Activated naive CD8-positive, alpha-beta T cell treated with anti-CD3 and anti-CD28 coated beads, Interleukin-2, amount 50 U/mL, for 24 hours (primary cell): Measurements from ENCODE around the gene RSPO4.

Source experiments
- ATAC-seq: fragments of 150-1000 bp; cut with Tn5 transposase; one replicate; pipeline ENCODE4 v1.10.0; 2021
- DNase-seq: peaks from one replicate; pipeline ENCODE4 v3.0.0; 2021
- H3K27ac Mint-ChIP-seq: one replicate; pipeline ENCODE4 v1.8.0; 2021; ENCODE audit warnings: mild to moderate bottlenecking, mixed read lengths
- H3K27me3 Mint-ChIP-seq: one replicate; pipeline ENCODE4 v1.8.0; 2021; ENCODE audit warnings: mixed read lengths
- H3K36me3 Mint-ChIP-seq: one replicate; pipeline ENCODE4 v1.8.0; 2021; ENCODE audit warnings: low read depth, mixed read lengths
- H3K4me1 Mint-ChIP-seq: one replicate; pipeline ENCODE4 v1.8.0; 2021; ENCODE audit warnings: mixed read lengths
- H3K4me3 Mint-ChIP-seq: one replicate; pipeline ENCODE4 v1.8.0; 2021; ENCODE audit warnings: mild to moderate bottlenecking, moderate library complexity, mixed read lengths
- H3K9me3 Mint-ChIP-seq: one replicate; pipeline ENCODE4 v1.8.0; 2021; ENCODE audit warnings: mixed read lengths

Gene RSPO4

GRCh38 chr20:922781-923180 is 79.3 kb downstream of the RSPO4 start:
- Mint-ChIP-seq H3K36me3 (no peaks in the 10 kb centered on the region), H3K27ac (no peak overlapping the region), H3K9me3 (no peaks in the 10 kb centered on the region), H3K4me3 (no peak overlapping the region), H3K27me3 (no peaks in the 10 kb centered on the region), H3K4me1 (no peaks in the 10 kb centered on the region)
- DNase-seq (no peak), ATAC-seq (no peak)

GRCh38 chr20:921068-921467 is 81.0 kb downstream of the RSPO4 start:
- ATAC-seq = no peak
- no peak for DNase-seq
- H3K36me3 Mint-ChIP-seq = no peaks in the 10 kb centered on the region
- H3K27me3 Mint-ChIP-seq = no peaks in the 10 kb centered on the region
- H3K9me3 Mint-ChIP-seq = no peaks in the 10 kb centered on the region
- H3K27ac Mint-ChIP-seq = no peak overlapping the region
- H3K4me3 Mint-ChIP-seq = no peak overlapping the region
- no peaks in the 10 kb centered on the region for H3K4me1 Mint-ChIP-seq

GRCh38 chr20:920311-920710 is 81.8 kb downstream of the RSPO4 start:
- Mint-ChIP-seq H3K36me3 (no peaks in the 10 kb centered on the region), H3K4me1 (no peaks in the 10 kb centered on the region), H3K27me3 (no peaks in the 10 kb centered on the region), H3K27ac (no peak overlapping the region), H3K4me3 (no peak overlapping the region), H3K9me3 (no peaks in the 10 kb centered on the region)
- DNase-seq (no peak), ATAC-seq (no peak)

- H3K27ac Mint-ChIP-seq = no peak overlapping the region
- H3K9me3 Mint-ChIP-seq = no peaks in the 10 kb centered on the region
- no peaks in the 10 kb centered on the region for H3K36me3 Mint-ChIP-seq
- no peaks in the 10 kb centered on the region for H3K4me1 Mint-ChIP-seq
- DNase-seq (no peak), ATAC-seq (no peak)
- no peak overlapping the region for H3K4me3 Mint-ChIP-seq
- no peaks in the 10 kb centered on the region for H3K27me3 Mint-ChIP-seq
Measured at GRCh38 chr20:919491-919916, 82.6 kb downstream of the RSPO4 start.

GRCh38 chr20:917416-917815 is 84.7 kb downstream of the RSPO4 start:
- Mint-ChIP-seq H3K27me3 (no peaks in the 10 kb centered on the region), H3K4me3 (no peak overlapping the region), H3K27ac (no peak overlapping the region), H3K36me3 (no peaks in the 10 kb centered on the region), H3K9me3 (no peaks in the 10 kb centered on the region), H3K4me1 (no peaks in the 10 kb centered on the region)
- ATAC-seq (no peak), DNase-seq (no peak)

GRCh38 chr20:916825-917224 is 85.3 kb downstream of the RSPO4 start:
- Mint-ChIP-seq H3K4me3 (no peak overlapping the region), H3K36me3 (no peaks in the 10 kb centered on the region), H3K4me1 (no peaks in the 10 kb centered on the region), H3K27me3 (no peaks in the 10 kb centered on the region), H3K27ac (no peak overlapping the region), H3K9me3 (no peaks in the 10 kb centered on the region)
- DNase-seq (no peak), ATAC-seq (no peak)

- ATAC-seq = no peak
- no peak for DNase-seq
- H3K4me1 Mint-ChIP-seq = no peaks in the 10 kb centered on the region
- no peaks in the 10 kb centered on the region for H3K9me3 Mint-ChIP-seq
- H3K27me3 Mint-ChIP-seq = peaks cover 3% of the 10 kb centered on the region
- H3K4me3 Mint-ChIP-seq = no peak within 1 kb of the TSS
- no peak within 1 kb of the TSS for H3K27ac Mint-ChIP-seq
- H3K36me3 Mint-ChIP-seq = no peaks in the 10 kb centered on the region
Measured at GRCh38 chr20:916125-916799, 85.8 kb downstream of the RSPO4 start, which contains the start of gene ANGPT4. Gene ANGPT4, minus strand, starts transcription at chr20:916334. Its CDS starts 120 bp downstream, at chr20:916214.

GRCh38 chr20:914727-915498 is 87.2 kb downstream of the RSPO4 start:
- Mint-ChIP-seq H3K4me1 (no peaks in the 10 kb centered on the region), H3K27me3 (peaks cover 3% of the 10 kb centered on the region), H3K4me3 (no peak overlapping the region), H3K9me3 (no peaks in the 10 kb centered on the region), H3K36me3 (no peaks in the 10 kb centered on the region), H3K27ac (no peak overlapping the region)
- DNase-seq (no peak), ATAC-seq (no peak)

GRCh38 chr20:913306-913849 is 88.7 kb downstream of the RSPO4 start:
- H3K27me3 Mint-ChIP-seq = peaks cover 3% of the 10 kb centered on the region
- H3K4me1 Mint-ChIP-seq = no peaks in the 10 kb centered on the region
- no peak overlapping the region for H3K4me3 Mint-ChIP-seq
- DNase-seq = no peak
- no peaks in the 10 kb centered on the region for H3K36me3 Mint-ChIP-seq
- no peak overlapping the region for H3K27ac Mint-ChIP-seq
- ATAC-seq = no peak
- no peaks in the 10 kb centered on the region for H3K9me3 Mint-ChIP-seq

GRCh38 chr20:911882-912600 is 90.1 kb downstream of the RSPO4 start:
- Mint-ChIP-seq H3K4me3 (no peak overlapping the region), H3K4me1 (no peaks in the 10 kb centered on the region), H3K36me3 (no peaks in the 10 kb centered on the region), H3K27ac (no peak overlapping the region), H3K9me3 (no peaks in the 10 kb centered on the region), H3K27me3 (peaks cover 3% of the 10 kb centered on the region)
- ATAC-seq (no peak), DNase-seq (no peak)

- peaks cover 3% of the 10 kb centered on the region for H3K27me3 Mint-ChIP-seq
- no peaks in the 10 kb centered on the region for H3K36me3 Mint-ChIP-seq
Measured at GRCh38 chr20:910870-911770, 91.0 kb downstream of the RSPO4 start.

GRCh38 chr20:910132-910869 is 91.8 kb downstream of the RSPO4 start:
- no peak overlapping the region for H3K4me3 Mint-ChIP-seq
- DNase-seq (no peak), ATAC-seq (no peak)
- H3K9me3 Mint-ChIP-seq = no peaks in the 10 kb centered on the region
- H3K36me3 Mint-ChIP-seq = no peaks in the 10 kb centered on the region
- peaks cover 3% of the 10 kb centered on the region for H3K27me3 Mint-ChIP-seq
- peaks cover under 1% of the 10 kb centered on the region for H3K4me1 Mint-ChIP-seq
- H3K27ac Mint-ChIP-seq = no peak overlapping the region

More at GRCh38 chr20:910870-911770, 91.0 kb downstream of the RSPO4 start:
- DNase-seq (no peak), ATAC-seq (no peak)
- H3K9me3 Mint-ChIP-seq = no peaks in the 10 kb centered on the region
- H3K4me3 Mint-ChIP-seq = no peak overlapping the region
- H3K27ac Mint-ChIP-seq = no peak overlapping the region
- H3K4me1 Mint-ChIP-seq = no peaks in the 10 kb centered on the region

GRCh38 chr20:909641-910040 is 92.5 kb downstream of the RSPO4 start:
- DNase-seq (no peak), ATAC-seq (no peak)
- Mint-ChIP-seq H3K4me1 (peaks cover 3% of the 10 kb centered on the region), H3K27ac (no peak overlapping the region), H3K9me3 (no peaks in the 10 kb centered on the region), H3K4me3 (no peak overlapping the region), H3K27me3 (peaks cover 3% of the 10 kb centered on the region), H3K36me3 (no peaks in the 10 kb centered on the region)
